NB4 (cell line): ENCODE data around the gene INPP5A.
"Not testable (repeated sequence)": the region's sequence is repeated elsewhere in the genome, so short reads cannot be mapped to it uniquely, and the experiment has no call there.

Experiments used
- DNase-seq: peaks from one replicate; pipeline ENCODE4 v3.0.0; 2010; ENCODE audit warnings: low read depth
- H3K4me3 ChIP-seq: one replicate; pipeline ENCODE4 v1.5.1; 2011; ENCODE audit warnings: mild to moderate bottlenecking, low read depth, low read length, moderate library complexity
- MYC ChIP-seq: IDR thresholded peaks from 2 replicates; pipeline ENCODE4 v1.6.1; 2011; ENCODE audit warnings: low read depth, low read length
- POLR2A ChIP-seq: IDR thresholded peaks from 2 replicates; pipeline ENCODE4 v1.6.1; 2011; ENCODE audit warnings: mild to moderate bottlenecking; ENCODE audit not compliant: insufficient read length; ENCODE audit errors: extremely low read depth
- TF ChIP-seq, protein P1 (sequence below): IDR thresholded peaks from one replicate; pipeline ENCODE4 v1.5.1; 2012; ENCODE audit warnings: low read depth, low read length
- TF ChIP-seq, protein P2 (sequence below): IDR thresholded peaks from 2 replicates; pipeline ENCODE4 v1.6.1; 2011; ENCODE audit warnings: low read depth, low read length

Gene INPP5A

DNA sequence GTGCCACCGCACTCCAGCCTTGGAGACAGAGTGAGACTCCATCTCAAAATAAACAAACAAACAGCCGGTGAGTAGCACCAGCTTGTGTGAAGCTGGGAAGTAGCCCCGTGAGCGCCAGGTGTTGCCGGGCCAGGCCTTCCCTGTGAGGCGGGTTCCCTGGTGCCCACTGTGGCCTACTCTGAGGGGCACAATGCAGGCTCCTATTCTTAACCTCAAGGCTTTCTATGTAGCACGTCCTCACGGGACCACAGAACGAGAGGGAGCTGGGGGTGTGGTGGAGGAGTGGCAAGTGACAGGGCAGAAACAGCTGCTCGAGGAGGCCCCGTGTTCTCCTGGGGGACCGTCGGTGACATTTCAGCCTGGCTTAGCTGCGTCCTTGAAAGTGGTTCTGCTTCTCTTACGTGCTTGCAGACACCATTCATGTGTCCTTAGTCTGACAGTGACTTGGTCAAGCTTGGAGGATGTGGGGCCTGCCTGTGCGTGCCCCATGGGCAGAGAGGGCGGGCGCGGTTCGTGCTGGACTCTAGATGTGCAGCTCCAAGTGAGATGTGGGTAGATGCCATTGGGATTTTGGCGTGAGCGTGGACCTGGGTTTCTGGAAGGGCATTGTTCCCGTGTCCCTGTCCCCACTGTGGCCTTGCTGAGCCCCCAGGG is 131.7 kb downstream of the INPP5A start:
- TF ChIP-seq, protein P1, sequence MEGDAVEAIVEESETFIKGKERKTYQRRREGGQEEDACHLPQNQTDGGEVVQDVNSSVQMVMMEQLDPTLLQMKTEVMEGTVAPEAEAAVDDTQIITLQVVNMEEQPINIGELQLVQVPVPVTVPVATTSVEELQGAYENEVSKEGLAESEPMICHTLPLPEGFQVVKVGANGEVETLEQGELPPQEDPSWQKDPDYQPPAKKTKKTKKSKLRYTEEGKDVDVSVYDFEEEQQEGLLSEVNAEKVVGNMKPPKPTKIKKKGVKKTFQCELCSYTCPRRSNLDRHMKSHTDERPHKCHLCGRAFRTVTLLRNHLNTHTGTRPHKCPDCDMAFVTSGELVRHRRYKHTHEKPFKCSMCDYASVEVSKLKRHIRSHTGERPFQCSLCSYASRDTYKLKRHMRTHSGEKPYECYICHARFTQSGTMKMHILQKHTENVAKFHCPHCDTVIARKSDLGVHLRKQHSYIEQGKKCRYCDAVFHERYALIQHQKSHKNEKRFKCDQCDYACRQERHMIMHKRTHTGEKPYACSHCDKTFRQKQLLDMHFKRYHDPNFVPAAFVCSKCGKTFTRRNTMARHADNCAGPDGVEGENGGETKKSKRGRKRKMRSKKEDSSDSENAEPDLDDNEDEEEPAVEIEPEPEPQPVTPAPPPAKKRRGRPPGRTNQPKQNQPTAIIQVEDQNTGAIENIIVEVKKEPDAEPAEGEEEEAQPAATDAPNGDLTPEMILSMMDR, result no peak
- TF ChIP-seq MYC (no peak), POLR2A (no peak)
- TF ChIP-seq, protein P2, sequence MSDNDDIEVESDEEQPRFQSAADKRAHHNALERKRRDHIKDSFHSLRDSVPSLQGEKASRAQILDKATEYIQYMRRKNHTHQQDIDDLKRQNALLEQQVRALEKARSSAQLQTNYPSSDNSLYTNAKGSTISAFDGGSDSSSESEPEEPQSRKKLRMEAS, result no peak
- DNase-seq, result peak; percentile 52
- no peak overlapping the region for H3K4me3 ChIP-seq

DNA sequence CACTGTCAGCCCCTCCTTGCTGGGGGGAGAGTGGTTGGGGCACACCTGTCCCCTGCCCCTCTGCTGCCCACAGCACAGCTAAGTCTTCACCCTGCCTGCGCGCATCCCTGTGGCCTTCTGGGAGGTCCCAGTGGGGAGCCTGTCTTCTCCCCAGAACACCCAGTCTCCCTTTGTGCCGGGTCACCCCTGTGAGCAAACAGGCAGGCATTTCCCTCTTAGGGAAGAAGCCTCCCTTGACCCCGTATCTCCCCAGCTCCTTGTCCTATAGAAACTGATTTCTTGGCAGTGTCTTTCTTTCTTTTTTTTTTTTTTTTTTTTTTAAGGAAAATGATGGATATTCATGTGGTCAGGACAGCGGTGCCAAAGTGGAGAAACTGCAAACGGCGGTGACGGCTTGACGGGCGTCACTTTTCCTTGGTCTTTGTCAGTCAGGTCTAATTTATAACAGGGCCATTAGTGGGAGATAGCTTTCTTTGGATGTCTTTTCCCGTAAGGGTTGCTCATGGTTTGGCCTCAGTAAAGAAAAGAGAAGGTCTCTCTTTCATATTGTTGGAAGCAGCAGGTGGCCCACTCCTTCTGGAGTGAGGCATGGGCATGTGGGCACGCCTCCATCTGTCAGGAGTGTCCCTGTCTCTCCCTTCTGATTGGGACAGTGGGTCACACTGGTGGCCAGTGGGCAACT is 133.1 kb downstream of the INPP5A start:
- TF ChIP-seq, protein P1, result no peak
- TF ChIP-seq MYC (no peak), POLR2A (no peak)
- TF ChIP-seq, protein P2, result no peak
- no peak overlapping the region for H3K4me3 ChIP-seq

DNA sequence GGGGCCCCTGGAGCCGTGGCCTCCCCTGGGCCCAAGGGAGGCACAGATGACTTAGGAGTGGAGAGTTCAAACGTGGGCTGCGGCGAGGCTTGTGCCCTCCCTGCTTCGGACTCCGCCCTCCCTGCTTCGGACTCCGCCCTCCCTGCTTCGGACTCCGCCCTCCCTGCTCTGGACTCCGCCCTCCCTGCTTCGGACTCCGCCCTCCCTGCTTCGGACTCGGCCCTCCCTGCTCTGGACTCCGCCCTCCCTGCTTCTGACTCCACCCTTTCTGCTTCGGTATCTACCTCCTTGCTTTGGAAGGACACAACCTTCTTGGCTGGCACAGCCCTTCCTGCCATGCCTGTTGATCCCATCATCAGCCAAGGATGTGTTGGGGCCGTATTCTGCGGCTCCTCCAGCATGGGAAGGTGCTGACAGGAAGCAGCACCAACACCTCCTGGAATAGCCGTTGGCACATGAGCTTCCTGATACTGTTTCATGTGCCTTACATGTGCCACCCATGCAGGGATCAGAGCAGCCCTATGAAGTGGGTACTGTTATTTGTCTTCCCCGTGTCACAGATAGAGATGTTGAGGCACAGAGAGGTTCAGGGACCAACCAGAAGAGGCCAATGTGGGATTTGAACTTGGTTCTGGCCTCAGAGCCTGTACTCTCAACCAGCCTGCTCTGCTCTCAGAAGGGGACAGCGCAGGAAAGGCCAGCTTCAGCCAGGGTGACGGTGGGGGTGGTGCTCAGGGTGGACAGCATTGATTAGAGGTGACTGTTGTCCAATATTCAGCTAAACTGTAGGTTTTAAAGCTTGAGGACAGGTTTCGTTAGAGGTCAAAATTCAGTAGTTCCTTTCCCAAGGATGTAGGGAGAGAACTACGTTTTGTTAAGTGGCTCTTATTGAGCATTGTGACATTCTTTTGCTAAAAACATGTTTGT is 133.9 kb downstream of the INPP5A start:
- TF ChIP-seq, protein P2, result no peak
- TF ChIP-seq, protein P1, result no peak
- TF ChIP-seq POLR2A, result no peak
- no peak for TF ChIP-seq MYC
- H3K4me3 ChIP-seq, result no peak overlapping the region
- DNase-seq, result no peak

More for the DNA sequence above, 133.1 kb downstream of the INPP5A start:
- no peak for DNase-seq

- H3K4me3 ChIP-seq, DNase-seq: not testable (repeated sequence)
These were observed 136.2 kb downstream of the INPP5A start for GRCh38 chr10:132673746-132674145.

- no peak overlapping the region for H3K4me3 ChIP-seq
- TF ChIP-seq, protein P1, result no peak
- TF ChIP-seq, protein P2, result no peak
- TF ChIP-seq POLR2A (no peak), MYC (no peak)
- no peak for DNase-seq
These were observed 136.7 kb downstream of the INPP5A start for GRCh38 chr10:132674311-132674710.

DNA sequence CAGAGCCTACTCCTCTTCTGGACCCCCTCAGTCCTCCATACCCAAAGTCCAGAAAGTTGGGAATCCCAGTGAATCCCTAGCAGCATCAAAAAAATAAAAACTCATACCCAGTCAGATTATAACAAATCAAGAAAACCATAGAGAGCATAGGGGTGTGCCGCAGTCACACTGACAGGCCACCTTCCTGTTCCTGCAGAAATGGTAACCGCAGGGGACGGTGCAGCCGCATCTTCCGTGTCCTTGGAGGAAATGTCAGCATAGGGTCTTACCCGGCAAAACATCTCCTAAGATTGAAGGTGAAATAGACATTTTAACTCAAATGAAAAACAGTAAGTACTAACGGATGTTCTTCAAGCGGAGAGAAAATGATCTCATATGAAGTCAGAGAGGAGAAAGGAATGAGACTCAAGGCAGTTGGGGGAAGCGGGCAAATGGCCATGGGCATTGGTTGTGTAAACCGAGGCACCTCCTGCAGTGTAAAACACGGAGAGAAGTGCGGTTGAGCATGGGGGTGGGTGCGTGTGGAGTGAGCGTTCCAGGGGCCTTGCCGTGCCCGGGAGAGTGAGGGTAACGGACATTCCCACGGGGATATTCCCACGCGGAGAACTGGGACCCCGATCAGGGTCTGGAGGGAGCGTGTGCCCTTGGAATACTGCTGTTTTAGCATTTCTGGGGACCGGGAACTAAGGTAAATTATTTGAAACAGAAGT is 137.6 kb downstream of the INPP5A start:
- no peak for DNase-seq
- TF ChIP-seq POLR2A, result no peak
- TF ChIP-seq, protein P1, result no peak
- TF ChIP-seq, protein P2, result no peak
- TF ChIP-seq MYC, result no peak
- no peak overlapping the region for H3K4me3 ChIP-seq
